LoVo (cell line): ENCODE data around the gene RPL7L1.
"Not testable (repeated sequence)": the region's sequence is repeated elsewhere in the genome, so short reads cannot be mapped to it uniquely, and the experiment has no call there.

ENCODE experiments used
- DNase-seq: peaks from one replicate; pipeline ENCODE4 v3.0.0-alpha.2; 2016; ENCODE audit warnings: low spot score

Gene RPL7L1

DNA sequence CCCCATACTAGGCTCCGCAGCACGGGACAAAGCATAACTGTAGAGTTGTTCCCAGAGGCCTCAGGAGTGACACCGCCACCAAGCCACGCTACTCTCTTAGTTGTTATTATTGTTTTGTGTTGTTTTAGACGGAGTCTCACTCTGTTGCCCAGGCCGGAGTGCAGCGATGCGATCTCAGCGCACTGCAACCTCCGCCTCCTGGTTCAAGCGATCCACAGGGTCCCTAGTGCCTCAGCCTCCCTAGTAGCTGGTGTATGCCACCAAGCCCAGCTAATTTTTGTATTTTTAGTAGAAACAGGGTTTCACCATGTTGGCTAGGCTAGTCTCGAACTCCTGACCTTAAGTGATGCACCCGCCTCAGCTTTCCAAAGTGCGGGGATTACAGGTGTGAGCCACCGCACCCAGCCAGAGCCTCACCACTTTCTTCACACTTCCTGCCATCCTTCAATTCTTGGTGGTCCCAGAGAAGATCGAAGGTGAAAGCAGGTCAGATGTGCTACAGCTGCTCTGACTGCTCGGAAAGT is 11.8 kb downstream of the RPL7L1 start:
- DNase-seq, result no peak

DNA sequence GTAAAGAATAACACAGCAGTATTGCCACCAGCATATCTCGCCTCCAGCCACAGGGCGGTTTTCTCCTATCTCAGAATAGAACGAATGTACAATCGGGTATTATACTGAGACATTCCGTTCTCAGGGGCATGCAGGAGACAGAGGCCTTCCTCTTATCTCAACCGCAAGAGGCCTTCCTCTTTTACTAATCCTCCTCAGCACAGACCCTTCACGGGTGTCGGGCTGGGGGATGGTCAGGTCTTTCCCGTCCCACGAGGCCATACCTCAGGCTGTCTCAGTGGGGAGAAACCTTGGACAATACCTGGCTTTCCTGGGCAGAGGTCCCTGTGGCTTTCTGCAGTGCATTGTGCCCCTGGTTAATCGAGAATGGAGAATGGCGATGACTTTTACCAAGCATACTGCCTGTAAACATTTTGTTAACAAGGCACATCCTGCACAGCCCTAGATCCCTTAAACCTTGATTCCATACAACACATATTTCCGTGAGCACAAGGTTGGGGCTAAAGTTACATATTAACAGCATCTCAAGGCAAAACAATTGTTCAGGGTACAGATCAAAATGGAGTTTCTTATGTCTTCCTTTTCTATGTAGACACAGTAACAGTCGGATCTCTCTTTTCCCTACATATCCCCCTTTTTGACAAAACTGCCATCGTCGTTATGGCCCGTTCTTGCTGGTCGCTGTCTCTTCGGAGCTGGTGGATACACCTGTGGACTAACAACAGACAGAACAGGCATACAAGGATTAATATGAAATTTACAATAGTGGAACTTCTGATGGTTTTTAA is 14.8 kb downstream of the RPL7L1 start:
- DNase-seq, result not testable (repeated sequence)

DNA sequence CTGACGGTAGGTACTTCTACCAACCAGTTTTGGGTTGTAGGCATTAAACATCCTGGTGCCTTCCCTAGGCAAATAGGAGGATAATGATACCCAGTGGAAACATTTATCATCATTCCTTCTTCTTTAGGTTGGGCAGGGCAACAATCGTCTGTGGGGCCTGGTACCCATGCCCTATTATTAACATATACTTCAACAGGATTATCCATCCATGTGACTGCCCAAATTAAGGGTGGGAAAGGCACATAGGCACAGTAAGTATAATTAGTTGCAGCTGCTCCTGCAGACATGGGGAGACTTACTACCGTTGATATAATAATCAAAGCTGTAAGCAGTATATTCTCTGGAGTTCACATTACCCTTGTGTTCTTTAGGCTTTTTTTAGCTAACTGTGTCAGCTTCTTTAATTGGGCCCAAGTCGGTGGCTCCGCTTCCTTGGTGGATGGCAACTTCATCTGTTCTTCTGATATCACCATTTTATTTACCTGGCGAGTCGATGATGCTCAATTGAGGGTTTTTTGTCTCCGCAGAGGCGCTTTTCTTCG is 16.8 kb downstream of the RPL7L1 start:
- no peak for DNase-seq

DNA sequence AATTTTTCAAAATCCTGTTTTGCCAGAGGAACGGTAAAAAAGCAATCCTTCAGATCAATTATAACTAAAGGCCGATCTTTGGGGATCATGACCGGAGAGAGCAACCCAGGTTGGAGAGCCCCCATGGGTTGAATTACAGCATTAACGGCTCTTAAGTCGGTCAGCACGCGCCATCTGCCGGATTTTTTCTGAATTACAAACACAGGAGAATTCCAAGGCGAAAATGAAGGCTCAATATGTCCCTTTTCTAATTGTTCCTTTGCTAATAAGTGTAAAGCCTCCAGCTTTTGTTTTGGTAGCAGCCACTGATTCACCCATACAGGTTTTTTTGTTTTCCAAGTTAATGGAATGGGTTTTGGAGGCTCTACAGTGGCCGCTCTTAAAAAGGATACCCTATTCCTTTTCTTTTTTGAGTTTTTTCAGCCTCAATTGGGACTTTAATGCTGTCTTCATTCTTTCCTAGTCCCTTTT is 19.5 kb downstream of the RPL7L1 start:
- DNase-seq, result peak; percentile 43

DNA sequence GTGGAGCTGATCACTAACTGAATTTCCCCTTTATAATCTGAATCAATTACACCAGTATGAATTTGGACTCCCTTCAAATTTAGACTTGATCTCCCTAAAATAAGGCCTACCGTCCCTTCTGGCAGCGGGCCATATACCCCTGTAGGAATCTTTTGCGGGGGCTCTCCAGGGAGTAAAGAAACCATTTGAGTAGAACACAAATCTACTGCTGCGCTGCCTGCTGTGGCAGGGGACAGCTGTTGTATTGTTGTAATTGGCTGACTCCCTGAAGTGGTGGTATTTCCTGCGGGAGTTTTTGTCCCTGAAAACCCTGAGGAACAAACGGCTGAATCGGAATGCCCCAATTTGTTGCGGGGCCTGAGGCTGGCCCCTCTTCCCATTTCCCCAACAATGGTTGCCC is 20.5 kb downstream of the RPL7L1 start:
- no peak for DNase-seq

DNA sequence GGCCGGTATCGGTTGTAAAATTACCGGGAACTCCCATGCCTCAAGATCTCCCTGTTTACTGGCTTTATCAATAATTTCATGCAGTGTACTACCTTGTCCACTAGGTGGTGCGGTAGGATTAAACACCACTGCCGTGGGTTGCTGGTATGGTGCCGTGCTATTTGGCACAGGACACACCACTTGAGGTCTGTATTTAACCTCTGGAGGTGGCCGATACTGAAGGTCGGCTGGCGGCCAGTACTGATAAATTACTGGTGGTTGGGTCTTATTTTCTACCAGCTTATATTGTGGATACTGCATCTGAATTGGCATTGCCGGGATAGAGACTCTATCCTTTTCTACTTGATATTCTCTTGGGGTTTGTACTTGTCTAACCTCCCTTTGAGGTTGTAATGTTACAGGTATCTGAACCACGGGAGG is 22.1 kb downstream of the RPL7L1 start:
- peak; percentile 83 for DNase-seq

DNA sequence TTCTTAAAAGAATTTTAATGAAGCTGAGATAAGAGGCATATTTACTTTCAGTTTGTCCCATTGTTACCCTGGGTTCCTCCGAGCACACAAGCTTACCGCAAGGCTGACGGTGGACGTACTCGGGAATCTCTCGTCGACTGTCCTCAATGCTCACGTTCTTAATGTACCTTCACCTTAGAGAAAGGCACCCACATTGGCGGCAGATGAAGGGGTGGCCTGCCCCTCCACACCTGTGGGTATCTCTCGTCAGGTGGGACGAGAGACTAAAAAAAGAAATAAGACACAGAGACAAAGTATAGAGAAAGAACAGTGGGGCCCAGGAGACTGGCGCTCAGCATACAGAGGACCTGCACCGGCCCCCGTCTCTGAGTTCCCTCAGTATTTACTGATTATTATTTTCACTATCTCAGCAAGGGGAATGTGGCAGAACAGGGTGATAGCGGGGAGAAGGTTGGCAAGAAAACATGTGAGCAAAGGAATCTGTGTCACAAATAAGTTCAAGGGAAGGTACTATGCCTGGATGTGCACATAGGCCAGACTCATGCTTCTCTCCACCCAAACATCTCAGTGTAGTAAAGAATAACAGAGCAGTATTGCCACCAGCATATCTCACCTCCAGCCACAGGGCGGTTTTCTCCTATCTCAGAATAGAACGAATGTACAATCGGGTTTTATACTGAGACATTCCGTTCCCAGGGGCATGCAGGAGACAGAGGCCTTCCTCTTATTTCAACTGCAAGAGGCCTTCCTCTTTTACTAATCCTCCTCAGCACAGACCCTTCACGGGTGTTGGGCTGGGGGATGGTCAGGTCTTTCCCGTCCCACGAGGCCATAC is 23.2 kb downstream of the RPL7L1 start:
- DNase-seq, result not testable (repeated sequence)

DNA sequence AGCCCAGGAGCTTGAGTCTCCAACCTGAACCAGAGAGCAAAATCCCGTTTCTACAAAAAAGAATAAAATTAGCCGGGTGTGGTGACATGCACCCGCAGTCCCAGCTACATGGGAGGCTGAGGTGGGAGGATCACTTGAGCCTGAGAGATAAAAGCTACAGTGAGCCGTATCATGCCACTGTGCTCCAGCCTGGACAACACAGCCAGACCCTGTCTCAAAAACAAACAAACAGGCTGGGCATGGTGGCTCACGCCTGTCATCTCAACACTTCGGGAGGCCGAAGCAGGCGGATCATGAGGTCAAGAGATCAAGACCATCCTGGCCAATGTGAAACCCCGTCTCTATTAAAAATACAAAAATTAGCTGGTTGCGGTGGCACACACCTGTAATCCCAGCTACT is 25.1 kb downstream of the RPL7L1 start:
- DNase-seq, result no peak

DNA sequence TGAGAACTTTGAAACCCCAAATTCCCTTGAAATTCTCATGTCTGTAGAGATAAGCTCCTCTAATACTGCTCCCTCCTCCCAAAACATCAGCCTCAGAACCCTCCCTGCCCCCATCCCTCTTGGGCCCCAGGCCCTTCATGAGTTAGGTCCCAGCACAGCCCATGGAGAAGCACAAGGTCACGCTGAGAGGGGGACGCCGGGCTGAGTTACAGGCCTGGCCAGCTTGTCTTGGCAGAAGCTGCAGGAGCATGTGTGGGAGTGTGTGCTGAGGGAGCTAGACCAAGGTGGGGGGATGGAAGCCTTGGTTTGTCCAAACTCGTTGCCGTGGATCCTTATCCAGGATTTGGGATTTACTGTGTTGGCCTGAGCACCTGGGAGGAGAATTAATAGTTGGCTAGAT is 27.9 kb downstream of the RPL7L1 start:
- DNase-seq, result no peak

DNA sequence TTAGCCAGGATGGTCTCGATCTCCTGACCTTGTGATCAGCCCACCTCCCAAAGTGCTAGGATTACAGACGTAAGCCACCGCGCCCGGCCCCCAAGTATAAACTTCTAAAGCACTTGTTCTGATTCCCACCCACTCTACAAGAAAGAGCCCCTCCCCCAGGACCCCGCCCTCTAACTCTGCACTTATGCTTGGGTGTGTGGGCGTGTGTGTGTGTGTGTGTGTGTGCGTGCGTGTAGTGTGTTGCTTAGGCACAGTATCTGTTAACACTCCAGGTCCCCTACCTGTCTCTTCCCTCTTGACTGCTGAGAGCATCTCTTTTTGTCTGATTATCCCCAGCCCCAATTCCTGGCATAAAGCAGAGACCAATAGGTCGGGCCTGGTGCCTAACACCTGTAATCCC is 30.4 kb downstream of the RPL7L1 start:
- no peak for DNase-seq

DNA sequence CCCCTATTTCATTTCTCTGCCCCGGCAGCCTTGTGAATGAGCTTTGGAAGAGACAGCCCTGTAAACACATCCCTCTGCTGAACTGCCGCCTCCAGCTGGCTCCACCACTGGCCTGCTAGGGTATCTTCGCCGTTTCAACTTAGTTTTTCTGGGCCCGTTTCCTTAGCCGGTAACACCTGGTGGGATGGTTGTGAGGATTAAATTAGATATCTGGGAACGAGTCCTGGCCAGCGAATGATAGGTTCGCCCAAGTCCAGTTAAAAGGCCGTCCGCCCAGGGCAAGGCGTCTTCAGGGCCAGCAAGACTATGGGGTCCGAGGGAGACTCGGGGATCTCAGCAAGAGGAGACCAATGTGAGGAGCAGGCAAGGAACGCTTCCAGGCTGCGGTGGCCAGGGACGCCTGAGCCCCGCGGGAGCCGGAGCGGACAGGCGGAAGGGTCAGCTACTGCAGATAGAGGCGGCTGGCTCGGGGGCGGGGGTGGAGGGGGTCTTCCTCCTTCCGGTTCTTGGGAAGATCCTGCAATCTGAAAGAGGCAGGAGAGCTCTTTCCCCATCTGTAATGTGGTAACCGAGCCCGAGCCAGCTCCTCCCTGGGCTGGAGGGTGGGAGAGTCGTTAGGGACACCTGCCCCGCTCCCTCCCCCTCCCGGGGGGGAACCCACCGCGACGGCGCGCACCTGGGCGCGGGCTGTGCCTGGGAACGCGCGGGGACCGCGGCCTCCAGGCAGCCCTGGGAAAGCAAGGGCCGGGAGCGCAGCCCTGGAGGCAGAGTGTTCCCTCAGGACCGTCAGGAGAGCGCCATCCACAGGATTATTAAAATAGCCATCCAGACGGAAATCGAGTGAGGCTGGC is 32.0 kb downstream of the RPL7L1 start:
- no peak for DNase-seq

DNA sequence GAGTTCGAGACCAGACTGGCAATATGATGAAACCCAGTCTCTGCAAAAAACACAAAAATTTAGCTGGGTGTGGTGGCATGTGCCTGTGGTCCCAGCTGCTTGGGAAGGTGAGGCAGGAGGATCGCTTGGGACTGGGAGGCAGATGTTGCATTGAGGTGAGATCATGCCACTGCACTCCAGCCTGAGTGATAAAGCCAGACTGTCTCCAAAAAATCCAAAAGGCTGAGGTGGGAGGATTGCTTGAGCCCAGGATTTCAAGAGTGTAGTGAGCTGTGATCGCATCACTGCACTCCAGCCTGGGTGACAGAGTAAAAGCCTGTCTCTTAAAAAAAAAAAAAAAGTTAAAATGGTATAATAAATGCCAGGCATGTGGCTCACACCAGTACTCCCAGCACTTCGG is 35.1 kb downstream of the RPL7L1 start:
- DNase-seq, result no peak

DNA sequence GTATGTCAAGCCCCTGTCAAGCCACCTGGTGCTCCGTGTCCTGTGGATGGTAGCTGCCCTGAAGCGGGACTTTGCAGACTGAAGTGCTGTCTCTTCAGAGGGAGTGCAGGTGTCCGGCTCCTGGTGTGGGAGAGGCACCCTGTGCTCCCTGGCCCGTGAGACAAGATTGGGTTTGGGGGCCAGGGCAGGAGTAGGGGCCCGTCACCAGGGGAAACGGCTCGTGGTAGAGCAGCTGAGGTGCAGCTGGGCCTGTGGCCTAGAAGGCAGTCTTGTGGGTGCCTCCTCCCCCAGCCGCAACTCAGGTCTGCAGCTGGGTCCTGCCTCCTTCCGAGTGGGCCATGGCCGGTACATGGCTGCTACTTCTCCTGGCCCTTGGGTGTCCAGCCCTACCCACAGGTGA is 36.3 kb downstream of the RPL7L1 start, which contains the start of gene PTCRA:
PTCRA (plus strand) TSS at position 322 of the 400 bp plus-strand sequence; CDS start at position 339, 17 bp downstream.
- no peak for DNase-seq

DNA sequence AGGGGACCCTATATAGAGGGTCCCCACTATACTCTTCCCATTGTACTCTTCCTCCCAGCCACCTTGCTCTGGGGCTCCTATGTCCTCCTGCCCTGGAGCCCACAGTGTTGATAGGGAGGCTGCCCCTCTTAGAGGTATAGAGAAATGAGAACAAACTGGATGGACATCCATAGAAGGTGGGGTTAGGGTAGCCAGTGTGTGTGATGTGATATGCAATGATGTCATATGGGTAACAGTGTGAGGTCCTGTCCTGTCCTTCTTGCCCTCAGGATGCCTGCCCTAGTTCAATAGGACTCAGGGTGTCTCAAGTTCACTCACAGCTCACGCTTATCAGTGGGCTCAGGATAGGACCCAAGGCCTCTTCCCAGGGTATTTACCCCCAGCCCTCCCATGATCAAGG is 36.9 kb downstream of the RPL7L1 start:
- DNase-seq, result no peak

DNA sequence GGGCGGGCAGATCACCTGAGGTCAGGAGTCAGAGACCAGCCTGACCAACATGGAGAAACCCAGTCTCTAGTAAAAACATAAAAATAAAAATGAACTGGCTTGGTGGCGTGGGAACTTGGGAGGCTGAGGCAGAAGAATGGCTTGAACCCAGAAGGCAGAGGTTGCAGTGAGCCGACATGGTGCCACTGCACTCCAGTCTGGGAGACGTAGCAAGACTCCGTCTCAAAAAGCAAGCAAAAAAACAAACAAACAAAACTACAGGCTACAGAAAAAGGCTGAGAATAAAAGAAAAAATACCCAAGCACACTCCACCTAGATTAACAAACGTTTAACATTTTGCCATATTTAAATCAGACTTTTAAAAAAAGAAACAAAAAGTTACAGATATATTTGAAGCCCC is 42.4 kb downstream of the RPL7L1 start:
- DNase-seq, result no peak

DNA sequence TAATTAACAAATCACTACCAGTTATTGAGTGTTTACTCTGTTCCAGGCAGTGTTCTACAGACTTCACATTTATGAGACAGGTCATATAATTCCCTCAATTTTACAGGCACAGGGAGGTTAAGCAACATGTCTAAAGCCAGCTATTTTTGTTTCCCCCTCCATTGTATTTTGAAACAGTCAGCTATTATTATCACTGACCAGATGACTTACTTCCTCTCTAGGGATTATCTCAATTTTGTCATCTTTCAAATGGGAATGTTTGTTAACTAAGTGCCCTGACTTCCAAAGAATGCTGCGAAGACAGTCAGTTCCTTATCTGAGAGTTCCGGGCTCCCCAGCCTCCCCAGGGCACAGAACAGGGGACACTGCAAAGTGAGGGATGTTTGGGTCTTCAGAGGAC is 44.2 kb downstream of the RPL7L1 start:
- no peak for DNase-seq

DNA sequence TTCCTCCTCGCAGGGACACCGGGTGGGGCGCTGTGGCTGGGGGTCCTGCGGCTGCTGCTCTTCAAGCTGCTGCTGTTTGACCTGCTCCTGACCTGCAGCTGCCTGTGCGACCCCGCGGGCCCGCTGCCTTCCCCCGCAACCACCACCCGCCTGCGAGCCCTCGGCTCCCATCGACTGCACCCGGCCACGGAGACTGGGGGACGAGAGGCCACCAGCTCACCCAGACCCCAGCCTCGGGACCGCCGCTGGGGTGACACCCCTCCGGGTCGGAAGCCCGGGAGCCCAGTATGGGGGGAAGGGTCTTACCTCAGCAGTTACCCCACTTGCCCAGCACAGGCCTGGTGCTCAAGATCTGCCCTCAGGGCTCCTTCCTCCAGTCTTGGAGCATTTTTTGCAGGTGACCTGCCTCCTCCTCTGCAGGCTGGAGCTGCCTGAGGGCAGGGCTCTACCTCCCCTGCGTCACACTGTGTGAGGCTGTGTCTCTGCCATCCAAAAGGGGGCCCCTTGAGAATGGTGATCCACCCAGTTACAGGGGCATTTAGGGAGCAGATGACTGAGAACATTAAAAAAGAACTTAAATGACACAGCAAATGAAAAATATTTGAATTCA is 45.9 kb downstream of the RPL7L1 start:
- no peak for DNase-seq

DNA sequence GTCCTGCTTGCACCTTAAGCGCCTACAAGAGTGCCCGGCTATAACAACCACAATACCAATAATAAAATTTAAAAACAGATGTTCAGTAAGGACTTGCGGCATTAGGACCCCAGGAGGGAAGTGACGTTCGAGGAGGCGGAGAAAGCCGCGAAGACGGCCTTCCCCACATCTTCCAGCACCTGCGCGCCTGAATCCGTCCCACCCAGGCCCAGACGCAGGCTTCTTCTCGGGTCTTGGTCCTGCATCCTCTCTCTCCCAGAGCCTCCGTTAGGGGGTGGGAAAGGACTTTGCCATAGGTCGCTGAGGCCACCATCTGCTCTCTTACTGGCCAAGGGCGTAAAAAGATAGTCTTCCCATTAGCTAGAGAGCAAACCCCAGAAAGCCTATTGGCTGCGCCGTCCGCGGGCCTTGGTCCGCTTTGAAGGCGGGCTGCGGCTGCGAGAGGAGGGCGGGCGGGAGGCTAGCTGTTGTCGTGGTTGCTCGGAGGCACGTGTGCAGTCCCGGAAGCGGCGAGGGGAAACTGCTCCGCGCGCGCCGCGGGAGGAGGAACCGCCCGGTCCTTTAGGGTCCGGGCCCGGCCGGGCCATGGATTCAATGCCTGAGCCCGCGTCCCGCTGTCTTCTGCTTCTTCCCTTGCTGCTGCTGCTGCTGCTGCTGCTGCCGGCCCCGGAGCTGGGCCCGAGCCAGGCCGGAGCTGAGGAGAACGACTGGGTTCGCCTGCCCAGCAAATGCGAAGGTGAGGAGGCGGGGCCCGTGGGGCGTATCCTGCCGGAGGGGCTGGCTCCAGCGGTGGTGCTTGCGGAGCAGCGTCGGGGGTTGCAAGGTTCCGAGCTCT is 49.8 kb downstream of the RPL7L1 start, which contains the start of gene CNPY3:
CNPY3 (plus strand) TSS at position 495 of the 835 bp plus-strand sequence; CDS start at position 586, 91 bp downstream.
- peak; percentile 95 for DNase-seq

DNA sequence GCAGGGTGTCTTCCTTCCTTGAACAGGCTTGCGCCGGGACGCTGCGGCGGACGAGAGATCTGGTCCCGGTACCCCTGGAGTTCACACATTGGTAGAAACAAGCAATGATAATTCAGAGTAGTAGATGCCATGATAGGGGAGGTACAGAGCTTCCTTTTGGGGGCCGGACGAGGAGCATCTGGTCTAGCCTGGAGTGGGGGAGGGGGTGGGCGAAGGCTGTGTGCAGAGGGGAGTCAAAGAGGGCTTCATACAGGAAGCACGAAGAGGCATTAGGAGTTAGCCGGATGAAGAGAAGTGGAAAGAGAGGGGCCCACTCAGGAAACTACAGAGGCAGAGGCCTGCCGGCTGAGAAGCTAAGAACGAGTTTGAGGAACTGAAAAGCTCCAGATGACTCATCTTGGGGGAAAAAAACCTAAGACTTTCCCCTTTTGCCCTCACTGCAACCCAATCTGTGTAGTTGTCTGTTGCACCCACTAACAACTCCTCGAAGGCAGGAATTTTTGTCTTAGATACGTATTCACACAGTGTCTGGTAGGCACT is 50.5 kb downstream of the RPL7L1 start:
- peak; percentile 50 for DNase-seq

DNA sequence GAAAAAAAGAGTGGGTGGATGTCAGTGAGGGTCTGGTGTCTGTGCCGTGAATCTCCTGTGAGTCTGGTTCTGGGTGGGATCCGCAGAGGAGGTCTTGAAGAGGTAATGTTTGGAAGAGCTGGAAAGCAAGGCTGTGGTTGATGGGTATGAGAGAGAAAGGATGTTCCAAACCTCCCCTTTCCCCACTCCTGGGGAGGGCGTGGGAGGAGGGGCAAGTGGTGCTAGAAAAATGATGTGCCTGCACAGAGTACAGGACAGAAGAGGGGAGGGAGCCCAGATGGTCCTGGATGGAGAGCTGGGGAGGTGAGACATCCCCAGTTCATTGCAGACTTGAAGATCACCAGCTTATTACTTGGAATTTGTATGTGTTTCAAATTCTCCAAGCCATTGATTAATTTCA is 53.0 kb downstream of the RPL7L1 start:
- no peak for DNase-seq
